ENCODE results near the gene DPYSL3.

DPYSL3 gene

DNA sequence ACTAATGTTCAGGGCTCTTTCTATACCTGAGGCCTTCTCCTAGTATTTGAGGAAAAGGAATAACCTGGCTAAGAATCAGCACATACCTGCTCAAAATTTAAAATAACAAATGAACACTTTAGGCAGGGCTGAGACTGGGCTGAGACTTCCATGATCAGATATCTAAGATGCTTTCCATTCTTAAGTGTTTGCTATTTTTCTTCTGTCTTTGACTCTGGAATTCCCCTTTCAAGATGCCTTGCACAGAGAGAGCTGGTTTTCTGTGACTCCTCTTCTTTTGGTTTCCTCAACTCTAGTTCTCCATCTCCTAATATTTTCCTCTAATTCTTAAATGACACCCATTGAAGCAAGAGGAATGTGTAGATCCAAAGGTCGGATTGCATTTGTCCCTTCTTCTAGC, 61.1 kb downstream of the DPYSL3 start:
- TF ChIP-seq POLR2A (IDR thresholded peaks at IDR 0.05; ENCODE audit: extremely low read depth, insufficient read length): no peak
- DNase-seq (ENCODE audit: low read depth): no peak
- no peak overlapping the region for H3K4me3 ChIP-seq (ENCODE audit: low read depth, low read length)

DNA sequence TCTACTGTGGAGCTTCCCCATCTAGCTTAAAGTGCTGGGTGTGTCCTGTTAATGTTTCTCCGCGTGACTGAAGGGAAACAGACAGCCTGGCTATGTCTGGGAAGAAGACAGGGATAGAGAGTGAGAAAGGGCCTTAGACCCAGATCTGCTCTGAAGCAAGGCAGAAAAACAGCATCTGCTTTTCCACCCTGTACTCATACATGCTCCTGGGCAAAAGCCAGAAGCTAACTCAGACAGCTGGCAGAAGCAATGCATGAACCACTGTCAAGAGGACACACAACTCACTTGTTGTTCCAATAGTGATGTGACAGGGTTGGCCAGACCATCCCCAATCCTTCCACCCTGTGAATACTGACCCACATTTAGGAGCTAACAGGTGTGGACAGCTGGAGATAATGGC, 63.3 kb downstream of the DPYSL3 start:
- TF ChIP-seq, protein P1, sequence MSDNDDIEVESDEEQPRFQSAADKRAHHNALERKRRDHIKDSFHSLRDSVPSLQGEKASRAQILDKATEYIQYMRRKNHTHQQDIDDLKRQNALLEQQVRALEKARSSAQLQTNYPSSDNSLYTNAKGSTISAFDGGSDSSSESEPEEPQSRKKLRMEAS (IDR thresholded peaks at IDR 0.05; ENCODE audit: low read depth, low read length): no peak
- TF ChIP-seq MYC (IDR thresholded peaks at IDR 0.05; ENCODE audit: low read depth, low read length) (no peak), POLR2A (IDR thresholded peaks at IDR 0.05; ENCODE audit: extremely low read depth, insufficient read length) (no peak)
- TF ChIP-seq, protein P2, sequence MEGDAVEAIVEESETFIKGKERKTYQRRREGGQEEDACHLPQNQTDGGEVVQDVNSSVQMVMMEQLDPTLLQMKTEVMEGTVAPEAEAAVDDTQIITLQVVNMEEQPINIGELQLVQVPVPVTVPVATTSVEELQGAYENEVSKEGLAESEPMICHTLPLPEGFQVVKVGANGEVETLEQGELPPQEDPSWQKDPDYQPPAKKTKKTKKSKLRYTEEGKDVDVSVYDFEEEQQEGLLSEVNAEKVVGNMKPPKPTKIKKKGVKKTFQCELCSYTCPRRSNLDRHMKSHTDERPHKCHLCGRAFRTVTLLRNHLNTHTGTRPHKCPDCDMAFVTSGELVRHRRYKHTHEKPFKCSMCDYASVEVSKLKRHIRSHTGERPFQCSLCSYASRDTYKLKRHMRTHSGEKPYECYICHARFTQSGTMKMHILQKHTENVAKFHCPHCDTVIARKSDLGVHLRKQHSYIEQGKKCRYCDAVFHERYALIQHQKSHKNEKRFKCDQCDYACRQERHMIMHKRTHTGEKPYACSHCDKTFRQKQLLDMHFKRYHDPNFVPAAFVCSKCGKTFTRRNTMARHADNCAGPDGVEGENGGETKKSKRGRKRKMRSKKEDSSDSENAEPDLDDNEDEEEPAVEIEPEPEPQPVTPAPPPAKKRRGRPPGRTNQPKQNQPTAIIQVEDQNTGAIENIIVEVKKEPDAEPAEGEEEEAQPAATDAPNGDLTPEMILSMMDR (IDR thresholded peaks at IDR 0.05; ENCODE audit: low read depth, low read length): no peak
- H3K4me3 ChIP-seq (ENCODE audit: low read depth, low read length): no peak overlapping the region
- DNase-seq (ENCODE audit: low read depth): no peak

DNA sequence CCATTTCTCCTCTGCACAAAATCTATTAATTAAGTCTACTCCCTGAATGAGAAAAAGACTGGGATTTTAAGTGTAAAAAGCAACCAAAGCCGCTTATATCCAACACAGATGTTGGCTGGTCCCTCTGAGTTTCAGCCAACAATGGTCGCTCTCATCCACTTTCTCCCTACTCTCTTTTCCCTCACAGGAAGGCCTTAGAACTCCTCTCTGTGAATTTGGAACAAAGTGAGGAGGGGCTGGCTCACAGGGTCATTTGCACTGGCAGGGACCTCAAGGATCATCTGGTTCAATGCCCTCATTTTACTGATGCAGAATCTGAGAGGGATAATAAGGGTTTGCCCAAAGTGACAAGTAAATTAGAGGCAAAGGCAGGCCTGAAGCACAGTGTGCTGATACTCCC, 64.0 kb downstream of the DPYSL3 start:
- no peak for DNase-seq (ENCODE audit: low read depth)
- no peak for TF ChIP-seq POLR2A (IDR thresholded peaks at IDR 0.05; ENCODE audit: extremely low read depth, insufficient read length)
- TF ChIP-seq, protein P1 (IDR thresholded peaks at IDR 0.05; ENCODE audit: low read depth, low read length): no peak
- TF ChIP-seq, protein P2 (IDR thresholded peaks at IDR 0.05; ENCODE audit: low read depth, low read length): no peak
- no peak for TF ChIP-seq MYC (IDR thresholded peaks at IDR 0.05; ENCODE audit: low read depth, low read length)
- H3K4me3 ChIP-seq (ENCODE audit: low read depth, low read length): no peak overlapping the region

DNA sequence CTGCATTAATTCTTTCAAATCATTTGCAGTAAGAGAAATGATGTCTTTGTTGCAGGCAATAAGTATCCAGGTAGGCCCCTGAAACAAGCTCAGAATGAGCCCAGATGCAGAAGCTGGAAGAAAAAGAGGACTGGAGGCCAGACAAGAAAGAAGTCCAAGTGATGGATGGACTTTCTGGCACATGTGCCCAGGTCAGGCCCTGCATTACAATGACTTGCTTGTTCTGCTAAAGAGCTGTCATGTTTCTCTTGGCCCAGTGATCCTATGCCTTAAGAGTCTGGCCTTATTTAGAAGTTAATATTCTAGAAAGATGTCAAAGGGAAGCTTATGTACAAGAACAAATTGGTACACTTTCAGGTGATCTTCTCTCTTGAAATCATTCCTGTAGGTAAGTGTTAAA, 64.8 kb downstream of the DPYSL3 start:
- no peak overlapping the region for H3K4me3 ChIP-seq (ENCODE audit: low read depth, low read length)
- TF ChIP-seq, protein P1 (IDR thresholded peaks at IDR 0.05; ENCODE audit: low read depth, low read length): no peak
- TF ChIP-seq, protein P2 (IDR thresholded peaks at IDR 0.05; ENCODE audit: low read depth, low read length): no peak
- TF ChIP-seq POLR2A (IDR thresholded peaks at IDR 0.05; ENCODE audit: extremely low read depth, insufficient read length): no peak
- no peak for TF ChIP-seq MYC (IDR thresholded peaks at IDR 0.05; ENCODE audit: low read depth, low read length)
- DNase-seq (ENCODE audit: low read depth): no peak

DNA sequence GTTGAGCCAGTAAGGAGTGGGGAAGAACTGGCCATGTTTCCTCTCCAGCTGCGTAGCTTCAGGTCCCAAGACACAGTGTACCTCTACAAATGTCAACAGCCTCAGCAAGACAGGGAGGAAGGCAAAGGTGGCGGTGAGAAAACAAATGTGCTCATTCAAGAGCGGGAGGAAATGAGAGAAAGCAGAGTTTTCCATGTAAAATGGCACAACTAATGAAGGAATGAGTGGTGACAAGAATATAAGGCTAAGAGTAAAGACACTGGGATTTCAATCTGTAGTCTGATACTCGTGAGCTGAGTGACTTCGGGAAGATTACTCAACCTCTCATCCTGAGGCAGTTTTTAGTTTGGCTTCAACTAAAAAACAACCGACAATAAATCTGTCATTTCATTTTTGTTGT, 67.6 kb downstream of the DPYSL3 start:
- H3K4me3 ChIP-seq (ENCODE audit: low read depth, low read length): no peak overlapping the region
- no peak for DNase-seq (ENCODE audit: low read depth)
- no peak for TF ChIP-seq MYC (IDR thresholded peaks at IDR 0.05; ENCODE audit: low read depth, low read length)
- TF ChIP-seq, protein P2 (IDR thresholded peaks at IDR 0.05; ENCODE audit: low read depth, low read length): no peak
- TF ChIP-seq POLR2A (IDR thresholded peaks at IDR 0.05; ENCODE audit: extremely low read depth, insufficient read length): no peak
- TF ChIP-seq, protein P1 (IDR thresholded peaks at IDR 0.05; ENCODE audit: low read depth, low read length): no peak

DNA sequence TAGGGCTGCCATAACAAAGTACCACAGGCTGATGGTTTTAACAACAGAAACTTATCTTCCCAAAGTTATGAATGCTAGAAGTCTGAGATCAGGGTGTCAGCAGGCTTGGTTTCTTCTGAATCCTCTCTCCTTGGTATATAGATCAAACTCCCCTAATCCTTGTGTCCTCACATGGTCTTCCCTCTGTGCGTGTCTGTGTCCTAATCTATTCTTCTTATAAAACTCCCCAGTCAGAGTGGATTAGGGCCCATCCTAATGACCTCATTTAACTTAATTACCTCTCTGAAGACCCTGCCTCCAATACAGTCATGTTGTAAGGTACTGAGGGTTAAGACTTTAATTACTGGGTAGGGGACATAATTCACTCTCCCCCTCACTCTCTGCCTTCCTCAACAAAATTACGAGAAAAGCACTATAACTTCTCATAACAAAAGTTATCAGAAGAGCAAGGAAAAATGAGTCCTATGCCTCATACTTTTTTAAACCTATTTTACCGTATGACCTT, 68.6 kb downstream of the DPYSL3 start:
- no peak for DNase-seq (ENCODE audit: low read depth)
- TF ChIP-seq POLR2A (IDR thresholded peaks at IDR 0.05; ENCODE audit: extremely low read depth, insufficient read length) (no peak), MYC (IDR thresholded peaks at IDR 0.05; ENCODE audit: low read depth, low read length) (no peak)
- TF ChIP-seq, protein P1 (IDR thresholded peaks at IDR 0.05; ENCODE audit: low read depth, low read length): no peak
- TF ChIP-seq, protein P2 (IDR thresholded peaks at IDR 0.05; ENCODE audit: low read depth, low read length): no peak
- H3K4me3 ChIP-seq (ENCODE audit: low read depth, low read length): no peak overlapping the region

Measured in NB4 (cell line).